Stimulated activated naive B cell treated with anti-CD40 and anti-IgM and Interleukin-4, amounts not matched to agents 10 μg/mL and 1 μg/mL and 100 μg/mL, for 72 hours (primary cell): Measurements from ENCODE around the gene MRPL23.

Source experiments
- ATAC-seq, 2 donors: fragments of 150-1000 bp; cut with Tn5 transposase; replicated peaks; 2 replicates each; pipeline ENCODE4 v1.10.0; 2021; ENCODE audit warnings: moderate library complexity in 1 of 2
- DNase-seq: peaks from one replicate; pipeline ENCODE4 v3.0.0; 2021
- H3K27ac Mint-ChIP-seq: one replicate; pipeline ENCODE4 v1.8.0; 2022; ENCODE audit warnings: mild to moderate bottlenecking, mixed read lengths
- H3K27me3 Mint-ChIP-seq, 2 donors: one replicate each; pipeline ENCODE4 v1.8.0; 2022; ENCODE audit warnings: mixed read lengths in 2 of 2
- H3K36me3 Mint-ChIP-seq, 2 donors: one replicate each; pipeline ENCODE4 v1.8.0; 2022; ENCODE audit warnings: mixed read lengths in 2 of 2, mild to moderate bottlenecking in 1 of 2
- H3K4me1 Mint-ChIP-seq, 2 donors: one replicate each; pipeline ENCODE4 v1.8.0; 2022; ENCODE audit warnings: mixed read lengths in 2 of 2, mild to moderate bottlenecking in 1 of 2
- H3K4me3 Mint-ChIP-seq, 2 donors: one replicate each; pipeline ENCODE4 v1.8.0; 2022; ENCODE audit warnings: mild to moderate bottlenecking in 2 of 2, mixed read lengths in 2 of 2, moderate library complexity in 1 of 2
- H3K9me3 Mint-ChIP-seq, 2 donors: one replicate each; pipeline ENCODE4 v1.8.0; 2022; ENCODE audit warnings: mixed read lengths in 2 of 2, mild to moderate bottlenecking in 1 of 2

Gene MRPL23

DNA sequence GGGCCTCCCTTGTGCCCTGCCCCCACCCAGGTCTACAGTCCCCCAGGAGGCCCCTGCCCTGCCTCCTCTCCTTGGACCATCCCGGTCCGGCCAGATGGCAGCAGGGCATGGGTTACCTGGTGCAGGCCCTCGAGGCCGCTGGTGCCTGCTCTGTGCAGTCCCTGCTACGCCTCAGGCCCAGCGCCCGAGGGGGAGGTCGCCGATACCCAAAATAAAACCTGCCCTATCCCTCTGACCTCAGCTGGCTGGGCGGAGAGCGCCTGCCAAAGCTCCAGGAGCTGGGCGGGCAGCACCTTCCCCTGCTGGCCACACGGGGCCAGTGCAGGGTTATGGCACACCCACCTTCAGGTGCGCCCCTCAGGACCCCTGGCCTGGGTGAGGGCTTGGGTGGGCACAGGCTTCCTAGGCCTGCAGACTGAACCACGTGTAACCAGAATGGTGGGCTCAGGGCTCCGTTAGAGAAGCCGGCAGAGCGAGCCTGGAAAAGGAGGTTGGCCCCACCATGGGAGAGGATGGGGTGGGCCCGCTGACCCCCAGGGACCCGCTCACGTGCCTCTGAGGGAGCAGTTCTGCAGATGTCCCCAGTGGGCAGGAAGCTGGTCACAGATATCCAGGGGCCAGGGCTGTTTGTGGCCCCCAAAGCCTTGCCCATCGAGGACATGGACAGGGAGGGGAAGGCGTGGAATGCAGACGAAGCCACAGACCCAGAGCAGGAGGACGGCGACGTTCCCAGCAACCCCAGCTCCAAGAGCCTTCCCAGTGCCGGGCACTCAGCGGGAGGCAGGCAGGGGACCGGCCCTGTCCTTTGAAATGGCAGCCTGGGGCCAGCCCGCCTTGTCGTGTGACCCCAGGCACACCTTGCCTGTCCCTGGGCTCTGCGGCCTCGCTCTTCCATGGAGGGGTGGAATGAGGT is 29.4 kb upstream of the MRPL23 start:
- Mint-ChIP-seq H3K27me3 (peaks cover 17 to 38% of the 10 kb centered on the region in 2 donors), H3K4me1 (peaks cover 18 to 24% of the 10 kb centered on the region in 2 donors), H3K36me3 (peaks cover 0 to 4% of the 10 kb centered on the region in 2 donors), H3K27ac (no peak overlapping the region), H3K4me3 (no peak overlapping the region), H3K9me3 (no peaks in the 10 kb centered on the region)
- DNase-seq (no peak), ATAC-seq (peak; percentile 26 to 44)

GRCh38 chr11:1918436-1919315 is 28.5 kb upstream of the MRPL23 start:
- Mint-ChIP-seq H3K27ac (no peak overlapping the region), H3K36me3 (peaks cover 0 to 4% of the 10 kb centered on the region in 2 donors), H3K9me3 (no peaks in the 10 kb centered on the region), H3K4me1 (peaks cover 18 to 25% of the 10 kb centered on the region in 2 donors), H3K4me3 (no peak overlapping the region), H3K27me3 (peaks cover 21 to 47% of the 10 kb centered on the region in 2 donors)
- DNase-seq (no peak), ATAC-seq (no peak)

GRCh38 chr11:1919391-1920127 is 27.6 kb upstream of the MRPL23 start, which contains the start of gene TNNT3:
TNNT3 (plus strand) TSS chr11:1919703; CDS start chr11:1922875, 3,172 bp downstream.
- Mint-ChIP-seq H3K27ac (no peak within 1 kb of the TSS), H3K9me3 (no peaks in the 10 kb centered on the region), H3K4me1 (peaks cover 18 to 25% of the 10 kb centered on the region in 2 donors), H3K36me3 (peaks cover 0 to 4% of the 10 kb centered on the region in 2 donors), H3K4me3 (no peak within 1 kb of the TSS), H3K27me3 (peaks cover 18 to 44% of the 10 kb centered on the region in 2 donors)
- ATAC-seq, result no peak
- no peak for DNase-seq

- Mint-ChIP-seq H3K27ac (no peak overlapping the region), H3K36me3 (peaks cover 0 to 4% of the 10 kb centered on the region in 2 donors), H3K4me3 (no peak overlapping the region), H3K4me1 (peaks cover 13 to 20% of the 10 kb centered on the region in 2 donors), H3K27me3 (peaks cover 11 to 37% of the 10 kb centered on the region in 2 donors), H3K9me3 (no peaks in the 10 kb centered on the region)
- DNase-seq (no peak), ATAC-seq (no peak)
Measured at GRCh38 chr11:1920128-1920908, 26.8 kb upstream of the MRPL23 start.

DNA sequence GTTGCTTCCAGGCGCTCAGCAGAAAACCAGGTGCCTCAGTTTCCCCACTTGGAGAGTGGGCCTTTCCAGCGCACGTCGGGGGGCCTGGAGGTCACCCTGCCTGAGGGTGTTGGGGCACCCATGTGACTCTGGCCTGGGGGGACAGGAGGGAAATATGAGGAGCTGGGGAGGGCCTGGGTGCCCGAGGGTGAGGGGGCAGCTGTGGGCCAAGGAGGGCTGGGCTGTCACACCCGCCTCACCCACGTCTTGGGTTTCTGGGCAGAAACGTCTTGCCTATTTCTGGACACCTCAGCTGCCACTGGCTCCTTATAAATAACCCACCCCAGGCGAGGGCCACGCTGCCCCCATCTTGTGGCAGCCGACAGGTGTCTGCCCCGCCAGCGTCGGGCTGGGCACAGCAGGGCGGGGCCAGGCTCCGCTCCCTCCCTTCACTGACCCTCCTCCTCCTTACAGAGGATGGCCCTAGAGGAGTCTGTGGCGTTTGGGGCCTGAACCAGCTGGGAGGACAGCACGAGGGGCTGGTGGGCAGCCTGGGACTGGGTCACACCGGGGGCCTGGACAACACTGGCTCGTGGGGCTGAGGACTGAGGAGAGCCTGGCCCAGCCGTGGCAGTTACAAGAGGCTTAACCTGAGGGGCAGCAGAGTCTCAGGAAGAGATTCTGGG is 26.1 kb upstream of the MRPL23 start:
- DNase-seq (no peak), ATAC-seq (no peak)
- Mint-ChIP-seq H3K27me3 (peaks cover 10 to 42% of the 10 kb centered on the region in 2 donors), H3K4me3 (no peak overlapping the region), H3K27ac (no peak overlapping the region), H3K4me1 (peaks cover 9 to 13% of the 10 kb centered on the region in 2 donors), H3K9me3 (no peaks in the 10 kb centered on the region), H3K36me3 (no peaks in the 10 kb centered on the region)

DNA sequence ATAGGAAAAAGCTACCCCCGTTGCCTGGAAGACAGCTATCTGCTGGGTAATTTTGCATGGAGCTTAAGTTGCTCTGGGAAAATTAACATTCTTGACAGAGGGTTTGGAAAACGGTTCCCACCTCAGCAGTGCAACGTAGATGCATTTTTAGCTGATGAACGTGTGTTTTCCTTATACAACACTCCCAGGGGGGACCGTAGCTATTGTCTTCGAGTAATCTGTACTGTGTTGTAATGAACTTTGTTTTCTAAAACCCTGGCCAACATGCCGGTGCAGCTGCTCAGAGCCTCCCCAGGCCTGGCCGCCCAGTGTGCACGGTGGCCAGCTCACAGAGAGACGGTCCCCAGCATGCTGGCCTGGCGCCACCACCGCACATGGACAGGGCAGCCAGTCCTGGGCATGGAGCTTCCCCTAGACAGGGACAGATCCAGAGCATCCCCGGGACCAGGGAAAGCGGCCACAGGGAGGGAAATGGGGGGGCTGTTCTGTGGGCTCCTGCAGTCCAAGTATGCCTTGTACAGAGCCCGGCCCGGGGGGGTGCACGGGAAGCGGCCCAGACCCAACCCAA is 25.5 kb upstream of the MRPL23 start:
- ATAC-seq, result no peak
- DNase-seq, result no peak
- Mint-ChIP-seq H3K36me3 (no peaks in the 10 kb centered on the region), H3K9me3 (no peaks in the 10 kb centered on the region), H3K4me1 (peaks cover 8 to 12% of the 10 kb centered on the region in 2 donors), H3K27me3 (peaks cover 16 to 48% of the 10 kb centered on the region in 2 donors), H3K27ac (peak overlapping the region; percentile 38), H3K4me3 (no peak overlapping the region)

DNA sequence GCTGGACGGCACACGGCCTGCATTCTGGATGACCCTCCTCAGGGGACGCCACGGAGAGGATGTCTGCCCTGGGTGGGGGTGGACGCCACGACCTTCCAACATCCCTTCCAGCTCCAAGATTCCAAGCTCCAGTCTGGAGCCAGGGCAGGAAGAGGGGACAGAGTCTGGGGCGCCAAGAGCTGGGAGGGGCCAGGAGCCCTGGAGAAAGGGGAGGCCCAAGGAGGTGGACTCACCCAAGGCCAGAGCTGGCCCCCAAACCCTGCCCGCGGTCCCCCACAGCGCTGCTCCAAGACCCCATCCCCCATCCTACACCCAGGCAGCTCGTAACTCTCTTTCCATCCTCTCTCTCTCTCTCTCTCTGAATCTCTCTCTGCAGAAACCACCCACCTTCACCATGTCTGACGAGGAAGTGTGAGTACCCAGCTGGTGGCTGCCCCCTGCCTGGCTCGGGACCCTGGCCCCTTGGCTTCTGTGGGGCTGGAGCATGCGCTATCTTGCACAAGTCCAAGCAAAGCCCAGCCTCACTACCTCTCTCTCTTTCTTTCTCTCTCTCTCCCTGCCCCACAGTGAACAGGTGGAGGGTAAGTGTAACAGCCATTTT is 24.6 kb upstream of the MRPL23 start:
- DNase-seq (no peak), ATAC-seq (no peak)
- Mint-ChIP-seq H3K9me3 (no peaks in the 10 kb centered on the region), H3K4me1 (peaks cover 9 to 14% of the 10 kb centered on the region in 2 donors), H3K27me3 (peaks cover 18 to 51% of the 10 kb centered on the region in 2 donors), H3K4me3 (no peak overlapping the region), H3K36me3 (no peaks in the 10 kb centered on the region), H3K27ac (no peak overlapping the region)

GRCh38 chr11:1923201-1923956 is 23.8 kb upstream of the MRPL23 start:
- no peak for ATAC-seq
- no peak overlapping the region for H3K27ac Mint-ChIP-seq
- H3K27me3 Mint-ChIP-seq, result peaks cover 18 to 51% of the 10 kb centered on the region in 2 donors
- no peaks in the 10 kb centered on the region for H3K9me3 Mint-ChIP-seq
- peaks cover 9 to 14% of the 10 kb centered on the region in 2 donors for H3K4me1 Mint-ChIP-seq
- DNase-seq, result no peak
- no peaks in the 10 kb centered on the region for H3K36me3 Mint-ChIP-seq
- no peak overlapping the region for H3K4me3 Mint-ChIP-seq

- ATAC-seq, result no peak
- H3K27ac Mint-ChIP-seq, result no peak overlapping the region
- H3K27me3 Mint-ChIP-seq, result peaks cover 18 to 56% of the 10 kb centered on the region in 2 donors
- no peak overlapping the region for H3K4me3 Mint-ChIP-seq
- H3K36me3 Mint-ChIP-seq, result no peaks in the 10 kb centered on the region
- H3K9me3 Mint-ChIP-seq, result no peaks in the 10 kb centered on the region
- H3K4me1 Mint-ChIP-seq, result peaks cover 9 to 14% of the 10 kb centered on the region in 2 donors
- no peak for DNase-seq
Measured at GRCh38 chr11:1924181-1924580, 23.0 kb upstream of the MRPL23 start.

DNA sequence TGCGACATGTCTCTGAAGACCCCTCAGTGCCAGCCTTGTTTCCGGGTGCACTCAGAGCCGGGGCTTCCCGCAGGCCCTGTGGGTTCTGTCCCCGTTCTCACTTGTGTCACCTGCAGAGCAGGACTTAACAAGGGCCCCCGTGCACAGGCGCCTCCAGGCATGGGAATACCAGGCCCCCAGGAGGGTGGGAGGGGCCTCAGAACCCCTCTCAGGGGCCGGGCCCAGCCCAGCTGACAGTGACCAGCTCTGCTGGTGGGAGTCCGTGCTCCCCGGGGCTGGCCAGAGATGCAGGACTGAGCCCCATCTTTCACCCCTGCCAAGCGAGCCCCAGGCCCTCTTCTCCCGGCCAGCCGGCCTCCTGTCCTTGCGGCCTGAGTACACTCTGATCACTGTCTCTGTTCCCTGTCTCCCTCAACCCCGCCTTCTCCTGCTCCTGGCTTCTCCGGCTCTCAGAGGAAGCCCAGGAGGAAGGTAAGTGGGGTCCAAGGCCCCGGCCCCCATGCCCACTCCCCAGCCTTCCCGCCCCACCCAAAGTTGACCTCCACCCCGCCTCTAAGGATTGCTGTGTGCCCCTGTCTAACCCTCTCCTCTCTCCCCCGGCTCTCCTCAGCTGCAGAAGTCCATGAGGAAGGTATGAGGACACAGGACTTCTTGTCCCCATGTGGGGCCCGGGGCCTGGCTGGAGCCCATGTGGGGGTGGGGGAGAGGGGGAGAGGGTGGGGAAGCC is 22.3 kb upstream of the MRPL23 start:
- Mint-ChIP-seq H3K27ac (no peak overlapping the region), H3K27me3 (peaks cover 24 to 57% of the 10 kb centered on the region in 2 donors), H3K9me3 (no peaks in the 10 kb centered on the region), H3K36me3 (no peaks in the 10 kb centered on the region), H3K4me1 (peaks cover 7 to 9% of the 10 kb centered on the region in 2 donors), H3K4me3 (no peak overlapping the region)
- ATAC-seq, result no peak
- no peak for DNase-seq

GRCh38 chr11:1925373-1926155 is 21.6 kb upstream of the MRPL23 start:
- no peak overlapping the region for H3K4me3 Mint-ChIP-seq
- H3K27ac Mint-ChIP-seq, result no peak overlapping the region
- H3K4me1 Mint-ChIP-seq, result peaks cover 7 to 9% of the 10 kb centered on the region in 2 donors
- peaks cover 25 to 60% of the 10 kb centered on the region in 2 donors for H3K27me3 Mint-ChIP-seq
- H3K9me3 Mint-ChIP-seq, result no peaks in the 10 kb centered on the region
- DNase-seq (no peak), ATAC-seq (no peak)
- H3K36me3 Mint-ChIP-seq, result no peaks in the 10 kb centered on the region
